ENCODE data around the gene CACNA1C. TPM values are rescaled to one million over a fixed set of nuclear protein-coding genes. Genes with fewer than 3 reads are reported as not detected.

CACNA1C gene
- total RNA-seq, 1 donor from 2014 or later, result 0.14 TPM

GRCh38 chr12:2372178-2372577 is 319.4 kb downstream of the CACNA1C start:
- Mint-ChIP-seq H3K27ac (no peak overlapping the region), H3K9me3 (no peaks in the 10 kb centered on the region), H3K4me3 (ENCODE audit: low read depth) (no peak overlapping the region), H3K27me3 (ENCODE audit: low read depth) (peaks cover 13% of the 10 kb centered on the region), H3K4me1 (ENCODE audit: low read depth) (no peaks in the 10 kb centered on the region), H3K36me3 (ENCODE audit: low read depth) (no peaks in the 10 kb centered on the region)
- intact Hi-C loops (cut with micrococcal nuclease), result no loop called here
- no peak for DNase-seq (ENCODE audit: low spot score)

- intact Hi-C loops (cut with micrococcal nuclease), result no loop called here
- H3K9me3 Mint-ChIP-seq, result no peaks in the 10 kb centered on the region
- H3K4me1 Mint-ChIP-seq (ENCODE audit: low read depth), result no peaks in the 10 kb centered on the region
- H3K27me3 Mint-ChIP-seq (ENCODE audit: low read depth), result peaks cover 12% of the 10 kb centered on the region
- H3K4me3 Mint-ChIP-seq (ENCODE audit: low read depth), result no peak overlapping the region
- no peaks in the 10 kb centered on the region for H3K36me3 Mint-ChIP-seq (ENCODE audit: low read depth)
- H3K27ac Mint-ChIP-seq, result no peak overlapping the region
- DNase-seq (ENCODE audit: low spot score), result no peak
Measured at GRCh38 chr12:2372735-2373134, 319.9 kb downstream of the CACNA1C start.

GRCh38 chr12:2373307-2373706 is 320.5 kb downstream of the CACNA1C start:
- no peak overlapping the region for H3K27ac Mint-ChIP-seq

GRCh38 chr12:2374092-2374906 is 321.5 kb downstream of the CACNA1C start:
- Mint-ChIP-seq H3K27me3 (ENCODE audit: low read depth) (peaks cover 9% of the 10 kb centered on the region), H3K36me3 (ENCODE audit: low read depth) (no peaks in the 10 kb centered on the region), H3K4me1 (ENCODE audit: low read depth) (peaks cover 7% of the 10 kb centered on the region), H3K4me3 (ENCODE audit: low read depth) (no peak overlapping the region), H3K9me3 (no peaks in the 10 kb centered on the region), H3K27ac (no peak overlapping the region)
- intact Hi-C loops (cut with micrococcal nuclease), result no loop called here
- DNase-seq (ENCODE audit: low spot score), result no peak

More at GRCh38 chr12:2373307-2373706, 320.5 kb downstream of the CACNA1C start:
- DNase-seq (ENCODE audit: low spot score), result no peak
- intact Hi-C loops (cut with micrococcal nuclease), result no loop called here
- H3K9me3 Mint-ChIP-seq, result no peaks in the 10 kb centered on the region
- H3K27me3 Mint-ChIP-seq (ENCODE audit: low read depth), result peaks cover 10% of the 10 kb centered on the region
- H3K4me1 Mint-ChIP-seq (ENCODE audit: low read depth), result no peaks in the 10 kb centered on the region
- no peaks in the 10 kb centered on the region for H3K36me3 Mint-ChIP-seq (ENCODE audit: low read depth)
- H3K4me3 Mint-ChIP-seq (ENCODE audit: low read depth), result no peak overlapping the region

- Mint-ChIP-seq H3K4me1 (ENCODE audit: low read depth) (peaks cover 11% of the 10 kb centered on the region), H3K27ac (no peak overlapping the region), H3K4me3 (ENCODE audit: low read depth) (no peak overlapping the region), H3K9me3 (no peaks in the 10 kb centered on the region), H3K36me3 (ENCODE audit: low read depth) (no peaks in the 10 kb centered on the region), H3K27me3 (ENCODE audit: low read depth) (peaks cover 7% of the 10 kb centered on the region)
- intact Hi-C loops (cut with micrococcal nuclease), result no loop called here
- DNase-seq (ENCODE audit: low spot score), result no peak
Measured at GRCh38 chr12:2375871-2376270, 323.1 kb downstream of the CACNA1C start.

GRCh38 chr12:2376908-2377657 is 324.3 kb downstream of the CACNA1C start:
- no peak for DNase-seq (ENCODE audit: low spot score)
- no peaks in the 10 kb centered on the region for H3K36me3 Mint-ChIP-seq (ENCODE audit: low read depth)
- no peak overlapping the region for H3K4me3 Mint-ChIP-seq (ENCODE audit: low read depth)
- intact Hi-C loops (cut with micrococcal nuclease), result no loop called here
- peaks cover 7% of the 10 kb centered on the region for H3K27me3 Mint-ChIP-seq (ENCODE audit: low read depth)
- peaks cover 11% of the 10 kb centered on the region for H3K4me1 Mint-ChIP-seq (ENCODE audit: low read depth)
- H3K9me3 Mint-ChIP-seq, result no peaks in the 10 kb centered on the region
- H3K27ac Mint-ChIP-seq, result no peak overlapping the region

- no peak for DNase-seq (ENCODE audit: low spot score)
- Mint-ChIP-seq H3K9me3 (no peaks in the 10 kb centered on the region), H3K36me3 (ENCODE audit: low read depth) (no peaks in the 10 kb centered on the region), H3K27ac (no peak overlapping the region), H3K4me1 (ENCODE audit: low read depth) (peaks cover 11% of the 10 kb centered on the region), H3K27me3 (ENCODE audit: low read depth) (peaks cover 10% of the 10 kb centered on the region), H3K4me3 (ENCODE audit: low read depth) (no peak overlapping the region)
- intact Hi-C loops (cut with micrococcal nuclease), result no loop called here
Measured at GRCh38 chr12:2378835-2379330, 326.1 kb downstream of the CACNA1C start.

- no peak for DNase-seq (ENCODE audit: low spot score)
- Mint-ChIP-seq H3K36me3 (ENCODE audit: low read depth) (no peaks in the 10 kb centered on the region), H3K9me3 (no peaks in the 10 kb centered on the region), H3K4me1 (ENCODE audit: low read depth) (peaks cover 11% of the 10 kb centered on the region), H3K27ac (no peak overlapping the region), H3K27me3 (ENCODE audit: low read depth) (peaks cover 16% of the 10 kb centered on the region), H3K4me3 (ENCODE audit: low read depth) (no peak overlapping the region)
- intact Hi-C loops (cut with micrococcal nuclease), result loop anchor here (10.0 kb wide), 1 partner anchor 204 kb away; no protein-coding TSS in a partner anchor
Measured at GRCh38 chr12:2380946-2381345, 328.2 kb downstream of the CACNA1C start.

- Mint-ChIP-seq H3K9me3 (no peaks in the 10 kb centered on the region), H3K27ac (no peak overlapping the region), H3K4me1 (ENCODE audit: low read depth) (peaks cover 11% of the 10 kb centered on the region), H3K36me3 (ENCODE audit: low read depth) (no peaks in the 10 kb centered on the region), H3K4me3 (ENCODE audit: low read depth) (no peak overlapping the region), H3K27me3 (ENCODE audit: low read depth) (peaks cover 16% of the 10 kb centered on the region)
- DNase-seq (ENCODE audit: low spot score), result no peak
- intact Hi-C loops (cut with micrococcal nuclease), result loop anchor here (10.0 kb wide), 1 partner anchor 202 kb away; no protein-coding TSS in a partner anchor
Measured at GRCh38 chr12:2382370-2383155, 329.8 kb downstream of the CACNA1C start.

- no peaks in the 10 kb centered on the region for H3K9me3 Mint-ChIP-seq
- no peak overlapping the region for H3K4me3 Mint-ChIP-seq (ENCODE audit: low read depth)
- H3K27ac Mint-ChIP-seq, result no peak overlapping the region
- H3K36me3 Mint-ChIP-seq (ENCODE audit: low read depth), result no peaks in the 10 kb centered on the region
- intact Hi-C loops (cut with micrococcal nuclease), result loop anchor here (10.0 kb wide), 1 partner anchor 201 kb away; no protein-coding TSS in a partner anchor
- DNase-seq (ENCODE audit: low spot score), result no peak
- H3K4me1 Mint-ChIP-seq (ENCODE audit: low read depth), result peaks cover 11% of the 10 kb centered on the region
- peaks cover 16% of the 10 kb centered on the region for H3K27me3 Mint-ChIP-seq (ENCODE audit: low read depth)
Measured at GRCh38 chr12:2383325-2384028, 330.7 kb downstream of the CACNA1C start.

- no peak for DNase-seq (ENCODE audit: low spot score)
- peaks cover 6% of the 10 kb centered on the region for H3K4me1 Mint-ChIP-seq (ENCODE audit: low read depth)
- H3K36me3 Mint-ChIP-seq (ENCODE audit: low read depth), result no peaks in the 10 kb centered on the region
- H3K4me3 Mint-ChIP-seq (ENCODE audit: low read depth), result no peak overlapping the region
- no peaks in the 10 kb centered on the region for H3K9me3 Mint-ChIP-seq
- H3K27ac Mint-ChIP-seq, result no peak overlapping the region
- intact Hi-C loops (cut with micrococcal nuclease), result loop anchor here (10.0 kb wide), 1 partner anchor 201 kb away; no protein-coding TSS in a partner anchor
- H3K27me3 Mint-ChIP-seq (ENCODE audit: low read depth), result peaks cover 14% of the 10 kb centered on the region
Measured at GRCh38 chr12:2384029-2384386, 331.2 kb downstream of the CACNA1C start.
